HG02852 (cell line): ENCODE results near the gene CYBC1.
"Not testable (repeated sequence)": the region's sequence is repeated elsewhere in the genome, so short reads cannot be mapped to it uniquely, and the experiment has no call there.

Source experiments
- ATAC-seq: cut with Tn5 transposase; IDR thresholded peaks from one replicate; pipeline ENCODE4 v1.9.1; 2021; ENCODE audit warnings: mild to moderate bottlenecking, moderate library complexity; ENCODE audit not compliant: unreplicated experiment

CYBC1 gene

GRCh38 chr17:82479602-82480001 is 29.1 kb upstream of the CYBC1 start:
- ATAC-seq, result no peak

DNA sequence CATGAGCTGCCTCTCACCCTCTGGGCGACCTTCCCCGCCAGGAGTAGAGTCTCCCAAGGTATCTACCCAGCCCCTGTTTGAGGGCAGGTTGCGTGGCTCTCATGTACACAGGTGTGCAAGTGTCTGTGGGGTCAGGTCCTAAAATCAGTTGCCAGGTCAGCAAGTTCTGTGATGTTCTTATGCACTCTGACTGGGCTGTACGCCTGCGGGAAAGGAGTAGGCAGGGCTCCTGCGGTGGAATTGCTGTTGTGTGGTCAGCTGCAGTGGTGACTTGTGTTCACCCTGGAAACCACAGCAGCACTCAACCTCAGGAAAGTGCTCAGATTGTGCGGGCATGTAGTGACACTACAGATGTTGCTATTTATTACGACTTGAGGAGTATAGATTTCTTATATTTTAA is 27.4 kb upstream of the CYBC1 start:
- no peak for ATAC-seq

DNA sequence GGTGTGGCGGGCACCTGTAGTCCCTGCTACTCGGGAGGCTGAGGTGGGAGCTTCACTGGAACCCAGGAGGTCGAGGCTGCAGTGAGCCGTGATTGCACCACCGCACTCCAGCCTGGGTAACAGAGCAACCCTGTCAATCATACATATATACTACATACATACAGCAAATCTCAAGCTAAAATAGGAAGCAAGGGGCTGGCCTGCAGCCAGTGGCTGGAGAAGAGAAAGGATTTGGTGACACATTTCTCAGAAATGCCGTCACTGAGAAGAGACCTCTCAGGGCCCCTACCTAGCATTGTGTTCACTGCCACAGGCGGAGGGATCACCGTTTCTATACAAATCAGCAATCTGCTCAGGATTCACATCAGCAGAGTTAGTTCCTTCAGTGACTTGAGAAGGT is 24.9 kb upstream of the CYBC1 start:
- ATAC-seq, result no peak

DNA sequence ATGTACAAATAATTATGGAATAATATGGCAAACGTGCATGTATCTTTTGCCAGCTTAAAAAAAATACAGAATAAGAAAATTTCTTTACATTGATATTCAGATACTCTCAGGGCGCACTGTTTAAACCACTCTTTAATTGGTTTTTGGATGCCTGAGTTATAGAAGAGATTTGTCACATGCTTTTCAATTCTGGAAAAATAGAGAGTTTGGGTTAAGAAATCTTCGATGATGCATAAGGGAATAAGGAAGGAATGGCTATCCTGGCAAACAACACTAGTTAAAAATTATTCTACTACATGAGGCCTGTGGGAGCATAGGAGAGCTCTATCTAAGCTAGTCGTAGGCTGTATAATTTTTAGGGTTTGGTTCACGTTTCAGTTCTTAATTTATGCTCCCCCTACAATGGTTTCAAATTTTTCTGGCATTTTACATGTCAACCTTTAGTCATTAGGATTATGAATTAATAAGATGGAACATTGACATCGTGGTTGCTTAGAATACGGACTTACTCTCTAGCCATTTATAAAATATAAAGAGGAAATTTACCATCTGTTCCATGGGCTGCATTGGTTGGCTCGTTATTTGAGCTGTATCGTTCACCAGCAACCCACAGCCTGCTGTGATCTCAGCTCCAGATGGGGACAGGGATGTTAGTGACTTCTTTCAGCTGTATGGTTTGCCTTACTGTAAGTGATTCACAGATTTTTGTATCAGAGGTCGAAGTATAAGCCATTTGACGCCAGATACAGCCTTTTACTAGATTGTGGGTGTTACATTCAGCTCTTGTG is 23.9 kb upstream of the CYBC1 start:
- ATAC-seq, result no peak

DNA sequence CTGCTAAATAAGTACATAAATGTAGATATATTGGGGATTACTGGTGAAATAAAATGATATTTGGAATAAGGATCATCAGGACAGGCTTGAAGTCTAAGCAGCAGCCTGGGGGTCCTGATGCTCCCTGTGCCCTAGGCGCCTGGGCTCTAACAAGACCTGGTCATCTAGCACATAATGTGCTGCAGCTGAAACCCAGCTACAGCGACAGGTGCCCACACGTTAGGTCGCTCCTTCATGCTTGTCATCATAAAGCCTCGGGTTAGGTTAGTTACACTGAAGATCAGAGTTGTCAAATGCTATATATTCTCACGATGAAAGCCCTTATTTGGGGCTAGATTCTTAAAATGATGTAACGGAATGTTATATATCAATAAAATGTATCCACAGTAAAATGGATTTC is 19.5 kb upstream of the CYBC1 start:
- ATAC-seq, result no peak

DNA sequence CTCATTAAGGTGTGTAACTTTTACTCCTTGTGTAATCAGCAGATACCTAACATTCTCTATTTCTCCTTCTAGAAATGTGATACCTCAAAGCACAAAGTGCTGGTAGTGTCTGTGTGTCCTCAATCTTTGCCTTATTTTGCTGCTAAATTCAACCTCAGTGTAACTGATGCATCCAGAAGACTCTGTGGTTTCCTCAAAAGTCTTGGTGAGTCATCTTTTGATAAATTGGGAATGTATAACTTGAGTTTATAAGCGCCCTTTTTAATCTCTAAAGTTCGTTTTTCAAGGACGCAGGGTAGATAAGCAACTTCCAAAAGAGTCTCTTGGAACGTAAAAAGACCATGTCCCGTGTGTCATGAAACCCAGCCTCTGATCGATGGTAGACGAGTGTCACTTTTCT is 18.1 kb upstream of the CYBC1 start:
- ATAC-seq, result no peak

DNA sequence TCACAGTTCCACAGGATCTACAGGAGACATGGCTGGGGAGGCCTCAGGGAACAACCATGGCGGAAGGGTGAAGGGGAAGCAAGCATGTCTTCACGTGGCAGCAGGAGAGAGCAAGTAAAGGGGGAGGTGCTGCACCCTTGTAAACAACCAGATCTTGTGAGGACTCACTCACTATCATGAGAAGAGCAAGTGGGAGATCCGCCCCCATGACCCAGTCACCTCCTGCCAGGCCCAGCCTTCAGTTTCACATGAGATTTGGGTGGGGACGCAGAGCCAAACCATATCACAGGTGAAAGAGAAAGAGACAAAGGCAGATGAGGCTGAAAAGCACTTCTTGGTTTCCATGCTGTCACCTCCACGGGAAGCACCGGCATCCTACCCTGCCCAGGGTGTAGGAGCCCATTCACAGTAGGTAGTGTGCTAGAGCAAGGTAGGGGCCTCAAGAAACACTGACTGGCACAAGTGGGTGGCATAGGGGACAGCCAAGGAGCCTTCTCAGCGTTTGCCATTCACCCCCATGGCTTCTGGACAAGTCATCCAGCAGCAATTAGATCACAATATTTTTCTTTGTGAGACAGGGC is 14.6 kb upstream of the CYBC1 start:
- ATAC-seq, result no peak

GRCh38 chr17:82464567-82464929 is 14.0 kb upstream of the CYBC1 start:
- no peak for ATAC-seq

- ATAC-seq, result no peak
Measured at GRCh38 chr17:82463925-82464566, 13.5 kb upstream of the CYBC1 start.

DNA sequence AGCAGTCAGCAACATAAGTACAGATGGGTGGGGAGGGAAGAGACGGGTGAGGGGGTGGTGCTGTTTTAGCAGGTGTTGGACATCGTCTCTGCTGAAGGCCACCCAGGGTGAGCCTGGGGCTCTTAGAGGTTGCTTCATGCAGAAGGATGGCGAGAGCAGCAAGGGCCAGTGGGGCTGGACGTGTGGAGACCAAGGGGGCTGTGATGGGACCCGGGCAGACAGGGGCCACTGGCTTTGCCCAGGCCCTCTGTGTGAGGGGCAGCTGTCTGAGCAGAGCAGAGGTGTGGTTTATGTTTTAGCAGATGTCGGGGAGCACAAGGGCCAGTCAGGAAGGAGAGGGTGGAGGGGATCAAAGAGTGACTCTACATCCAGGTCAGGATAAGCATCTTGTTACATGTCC is 12.8 kb upstream of the CYBC1 start:
- no peak for ATAC-seq

DNA sequence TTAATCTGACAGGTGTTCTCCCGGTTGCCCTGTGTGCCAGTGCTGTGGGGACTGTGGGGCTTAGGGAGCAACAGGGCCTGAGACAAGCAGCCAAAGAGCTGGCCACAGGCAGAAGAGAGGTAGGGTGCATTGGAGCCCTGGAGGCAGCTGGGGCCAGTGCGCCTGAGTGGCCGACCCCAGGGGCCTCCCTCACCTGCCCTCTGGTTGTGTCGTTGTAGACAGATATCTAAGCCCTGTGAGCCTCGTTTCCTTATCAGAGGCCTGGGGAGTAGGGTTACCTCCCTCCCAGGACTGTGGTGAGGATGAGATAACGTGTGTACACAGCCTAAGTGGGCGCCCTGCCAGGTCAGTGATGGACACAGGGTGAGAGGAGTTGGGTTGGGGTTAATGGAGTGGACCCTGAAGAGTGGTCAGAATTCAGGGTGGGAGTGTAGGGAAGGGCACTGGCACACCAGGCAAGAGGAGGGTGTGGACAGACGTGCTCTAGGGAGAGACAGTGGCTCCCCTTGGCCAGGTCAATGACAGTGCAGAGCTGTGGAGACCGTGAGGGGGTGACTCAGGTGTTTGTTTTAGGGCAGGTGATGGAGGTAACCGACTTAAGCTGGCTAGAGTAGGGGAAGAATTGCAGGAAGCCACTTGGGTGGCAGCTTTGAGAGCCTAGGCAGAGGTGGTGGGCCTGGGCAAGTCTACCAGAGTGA is 11.4 kb upstream of the CYBC1 start:
- ATAC-seq, result no peak

DNA sequence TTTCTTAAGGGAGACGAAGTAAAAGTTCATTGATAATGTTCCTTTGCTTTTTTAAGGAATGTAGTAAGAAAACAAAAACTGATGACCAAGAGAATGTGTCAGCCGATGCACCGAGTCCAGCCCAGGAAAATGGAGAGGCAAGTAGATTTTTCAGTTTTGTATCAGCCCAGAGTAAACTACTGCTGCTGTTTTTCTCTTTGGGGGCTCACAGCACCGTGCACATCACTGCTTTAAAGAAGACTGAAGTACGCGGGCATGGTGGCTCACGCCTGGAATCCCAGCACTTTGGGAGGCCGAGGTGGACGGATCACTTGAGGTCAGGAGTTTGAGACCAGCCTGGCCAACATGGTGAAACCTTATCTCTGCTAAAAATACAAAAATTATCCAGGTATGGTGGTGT is 9.4 kb upstream of the CYBC1 start:
- ATAC-seq, result not testable (repeated sequence)

DNA sequence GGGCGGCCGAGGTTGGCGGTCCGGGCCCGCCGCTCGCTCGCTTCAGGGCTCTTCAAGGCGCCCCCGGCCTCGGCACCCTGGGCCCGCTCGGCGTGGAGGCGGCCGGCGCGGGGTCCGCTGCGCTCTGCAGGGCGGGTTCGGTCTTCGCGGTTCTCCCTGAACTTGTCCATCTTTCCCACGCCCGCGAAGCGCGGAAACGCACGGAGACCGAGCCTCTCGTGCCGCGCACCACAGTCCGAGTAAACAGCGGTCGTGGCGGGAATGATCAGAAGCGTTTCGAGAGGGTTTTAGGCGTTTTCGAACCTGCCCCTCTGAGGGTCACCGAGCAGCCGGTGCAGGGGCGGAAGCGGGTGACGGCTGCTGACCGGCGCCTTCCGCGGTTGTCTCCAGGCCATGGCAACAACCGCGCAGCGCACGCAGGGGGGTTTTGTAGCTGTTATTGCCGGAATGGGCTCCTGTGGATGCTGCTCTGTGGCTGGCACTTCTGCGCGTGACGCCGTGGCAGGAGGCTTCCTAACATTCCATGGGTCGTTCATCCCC is 8.4 kb upstream of the CYBC1 start:
- ATAC-seq, result peak; percentile 7

GRCh38 chr17:82458179-82458884 is 7.8 kb upstream of the CYBC1 start, which contains the start of gene NARF:
Gene NARF (plus strand): TSS chr17:82458741. CDS start chr17:82458804, 63 bp downstream.
- peak; percentile 93 for ATAC-seq

GRCh38 chr17:82457929-82458178 is 7.3 kb upstream of the CYBC1 start:
- no peak for ATAC-seq

DNA sequence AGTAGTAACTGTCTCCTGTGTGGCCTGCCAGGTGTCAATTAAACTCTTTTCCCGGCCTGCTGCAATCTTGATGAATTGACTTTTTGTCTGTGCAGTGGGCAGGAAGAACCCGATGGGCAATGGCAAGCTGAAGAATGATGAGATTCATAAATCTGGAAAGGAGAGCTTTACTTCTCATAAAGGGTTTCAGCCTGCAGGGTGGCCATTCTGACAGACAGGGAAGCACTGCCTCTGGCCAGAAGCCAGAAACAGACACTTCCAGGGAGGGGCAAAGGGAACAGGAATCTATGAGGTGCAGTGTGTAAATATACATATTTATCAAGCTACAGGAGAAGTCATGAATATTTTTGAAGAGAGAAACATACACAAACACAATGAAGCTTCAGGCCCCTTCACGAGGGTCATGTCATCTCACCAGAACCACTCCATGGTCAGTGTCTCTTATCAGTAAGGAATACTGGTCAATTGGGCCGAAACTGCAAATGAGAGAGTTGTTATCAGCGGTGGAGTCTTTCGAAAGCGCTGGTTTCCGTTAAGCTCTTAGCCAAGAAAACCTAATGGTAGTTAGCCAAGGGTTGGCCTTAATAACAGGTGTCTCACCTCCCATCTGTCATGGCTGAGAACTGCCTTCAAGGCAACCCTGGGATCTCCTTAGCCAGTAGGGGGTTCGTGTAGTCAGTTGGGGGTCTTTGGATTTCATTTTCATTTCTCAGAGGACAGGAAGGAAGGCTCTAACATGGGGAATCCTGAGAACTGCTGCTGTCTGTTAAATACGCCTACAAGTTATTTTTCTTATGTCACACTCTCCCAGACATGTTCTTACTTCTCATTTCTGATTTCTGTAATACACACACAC is 6.7 kb upstream of the CYBC1 start:
- ATAC-seq, result no peak

GRCh38 chr17:82453706-82454105 is 3.2 kb upstream of the CYBC1 start:
- not testable (repeated sequence) for ATAC-seq

- not testable (repeated sequence) for ATAC-seq
Measured at GRCh38 chr17:82453151-82453550, 2.6 kb upstream of the CYBC1 start.

DNA sequence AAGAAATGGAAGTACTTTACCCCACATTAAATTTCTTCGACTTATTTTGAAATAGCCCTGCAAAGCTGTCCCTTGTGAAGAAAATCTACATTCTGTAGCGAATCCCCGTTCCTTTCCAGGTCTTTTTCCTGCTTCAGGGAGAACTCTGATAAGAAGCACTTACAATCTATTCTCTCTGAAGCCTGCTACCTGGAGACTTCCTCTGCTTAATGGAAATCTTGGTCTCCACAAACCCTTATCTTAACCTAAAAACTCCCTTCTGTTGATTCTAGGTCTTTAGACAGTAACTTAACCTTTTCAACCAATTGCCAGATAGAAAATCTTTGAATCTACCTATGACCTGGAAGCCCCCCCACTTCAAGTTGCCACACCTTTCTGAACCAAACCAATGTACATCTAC is 1.6 kb upstream of the CYBC1 start:
- ATAC-seq, result no peak

DNA sequence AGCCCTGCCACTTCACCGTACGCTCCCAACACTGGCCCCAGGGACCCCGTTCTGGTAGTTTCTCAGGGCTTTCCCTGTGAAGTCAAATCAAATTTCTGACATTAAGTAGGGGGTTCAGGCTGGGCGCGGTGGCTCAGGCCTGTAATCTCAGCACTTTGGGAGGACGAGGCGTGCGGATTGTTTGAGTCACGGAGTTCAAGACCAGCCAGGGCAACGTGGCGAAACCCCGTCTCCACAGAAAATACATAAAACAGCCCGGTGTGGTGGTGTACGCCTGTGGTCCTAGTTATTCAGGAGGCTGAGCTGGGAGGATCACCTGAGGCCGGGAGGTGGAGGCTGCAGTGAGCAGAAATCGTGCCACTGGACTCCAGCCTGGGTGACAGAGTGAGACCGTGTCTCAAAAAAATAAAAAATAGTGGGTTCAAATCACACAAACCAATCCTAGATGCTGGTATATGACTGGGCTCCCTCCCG is 632 bp downstream of the CYBC1 start:
- ATAC-seq, result no peak
